ENCODE measurements around the gene PTPRN2. TPM values are rescaled to one million over a fixed set of nuclear protein-coding genes. Genes with fewer than 3 reads are reported as not detected.
"Not testable (repeated sequence)": the region's sequence is repeated elsewhere in the genome, so short reads cannot be mapped to it uniquely, and the experiment has no call there.

The PTPRN2 gene
- total RNA-seq, 1 donor, result 0.09 TPM

DNA sequence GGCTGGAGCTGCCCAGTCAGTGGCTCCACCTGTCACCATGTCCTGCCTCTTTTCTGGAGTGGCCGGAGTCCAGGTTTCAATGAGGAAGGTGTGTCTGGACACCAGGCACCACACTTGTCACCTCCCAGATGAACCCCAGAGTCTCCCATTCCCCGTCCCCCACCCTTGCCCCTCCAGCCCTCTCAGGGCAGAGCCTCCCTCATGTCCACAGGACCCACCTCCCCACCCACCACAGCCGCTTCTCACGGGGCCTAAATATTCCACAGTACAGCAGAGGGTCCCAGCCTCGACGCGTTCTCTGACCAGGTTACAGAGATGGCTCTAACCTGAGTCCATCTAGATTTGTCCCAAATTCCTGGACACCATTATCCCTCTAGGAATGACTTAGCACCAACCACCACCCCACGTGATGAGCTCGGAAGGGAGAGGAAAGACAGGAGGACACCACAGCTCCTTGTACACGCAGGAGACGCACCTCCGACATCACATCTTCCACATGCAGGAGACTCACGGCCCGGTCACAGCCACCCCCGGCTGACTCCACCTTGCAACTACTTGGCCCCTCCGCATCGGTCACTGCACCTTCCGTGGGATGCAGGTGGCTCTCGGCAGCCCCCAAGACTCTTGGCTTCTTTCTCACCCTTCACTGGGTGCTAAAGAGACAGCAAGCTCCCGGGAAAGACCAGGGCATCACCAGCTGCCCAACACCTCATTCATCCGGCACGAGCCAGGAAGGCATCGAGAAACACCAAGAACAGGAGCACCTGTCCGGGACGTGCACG is 690.7 kb downstream of the PTPRN2 start:
- DNase-seq (ENCODE audit: low read depth), result no peak
- TF ChIP-seq, protein P1, sequence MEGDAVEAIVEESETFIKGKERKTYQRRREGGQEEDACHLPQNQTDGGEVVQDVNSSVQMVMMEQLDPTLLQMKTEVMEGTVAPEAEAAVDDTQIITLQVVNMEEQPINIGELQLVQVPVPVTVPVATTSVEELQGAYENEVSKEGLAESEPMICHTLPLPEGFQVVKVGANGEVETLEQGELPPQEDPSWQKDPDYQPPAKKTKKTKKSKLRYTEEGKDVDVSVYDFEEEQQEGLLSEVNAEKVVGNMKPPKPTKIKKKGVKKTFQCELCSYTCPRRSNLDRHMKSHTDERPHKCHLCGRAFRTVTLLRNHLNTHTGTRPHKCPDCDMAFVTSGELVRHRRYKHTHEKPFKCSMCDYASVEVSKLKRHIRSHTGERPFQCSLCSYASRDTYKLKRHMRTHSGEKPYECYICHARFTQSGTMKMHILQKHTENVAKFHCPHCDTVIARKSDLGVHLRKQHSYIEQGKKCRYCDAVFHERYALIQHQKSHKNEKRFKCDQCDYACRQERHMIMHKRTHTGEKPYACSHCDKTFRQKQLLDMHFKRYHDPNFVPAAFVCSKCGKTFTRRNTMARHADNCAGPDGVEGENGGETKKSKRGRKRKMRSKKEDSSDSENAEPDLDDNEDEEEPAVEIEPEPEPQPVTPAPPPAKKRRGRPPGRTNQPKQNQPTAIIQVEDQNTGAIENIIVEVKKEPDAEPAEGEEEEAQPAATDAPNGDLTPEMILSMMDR (IDR thresholded peaks at IDR 0.05; ENCODE audit: insufficient read depth, low read length), result no peak
- no peak overlapping the region for H3K4me3 ChIP-seq (ENCODE audit: low read depth, low read length)

- not testable (repeated sequence) for DNase-seq (ENCODE audit: low read depth); H3K4me3 ChIP-seq (ENCODE audit: low read depth, low read length)
Observed at GRCh38 chr7:157896376-157896675, 691.3 kb downstream of the PTPRN2 start.

DNA sequence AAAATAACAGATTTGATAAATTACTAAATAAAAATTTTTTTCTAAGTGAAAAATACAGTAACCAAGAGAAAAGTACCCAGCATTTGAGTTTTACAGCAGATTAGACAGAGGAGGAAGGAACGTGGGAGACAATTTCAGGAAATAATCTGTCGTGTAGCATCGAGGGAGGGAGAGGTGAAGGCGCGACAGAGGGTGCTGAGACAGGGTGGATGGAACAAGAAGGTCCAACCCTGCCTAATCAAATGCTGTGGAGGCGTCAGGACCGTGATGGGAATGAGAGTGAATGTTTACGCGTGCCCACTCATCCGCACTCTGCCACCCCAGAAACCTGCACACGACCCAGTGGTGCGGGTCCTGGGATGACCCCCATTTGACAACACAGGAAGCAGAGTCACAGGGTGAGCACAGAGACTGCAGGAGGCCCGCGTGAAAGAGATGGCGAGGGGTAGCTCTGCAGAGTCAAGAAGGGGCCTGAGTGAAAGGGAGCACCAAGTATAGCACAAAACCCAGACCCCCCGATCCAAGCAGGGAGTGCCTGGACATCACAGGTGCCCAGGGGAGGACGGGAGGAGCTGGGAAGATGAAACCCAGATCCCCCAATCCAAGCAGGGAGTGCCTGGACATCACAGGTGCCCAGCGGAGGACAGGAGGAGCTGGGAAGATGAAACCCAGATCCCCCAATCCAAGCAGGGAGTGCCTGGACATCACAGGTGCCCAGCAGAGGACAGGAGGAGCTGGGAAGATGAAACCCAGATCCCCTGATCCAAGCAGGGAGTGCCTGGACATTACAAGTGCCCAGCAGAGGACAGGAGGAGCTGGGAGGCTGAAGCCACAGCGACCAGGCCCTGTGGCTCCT is 691.9 kb downstream of the PTPRN2 start:
- TF ChIP-seq, protein P1 (IDR thresholded peaks at IDR 0.05; ENCODE audit: insufficient read depth, low read length), result no peak
- no peak for DNase-seq (ENCODE audit: low read depth)
- no peak overlapping the region for H3K4me3 ChIP-seq (ENCODE audit: low read depth, low read length)

- H3K4me3 ChIP-seq (ENCODE audit: low read depth, low read length); DNase-seq (ENCODE audit: low read depth): not testable (repeated sequence)
Observed at GRCh38 chr7:157895098-157895497, 692.5 kb downstream of the PTPRN2 start.

DNA sequence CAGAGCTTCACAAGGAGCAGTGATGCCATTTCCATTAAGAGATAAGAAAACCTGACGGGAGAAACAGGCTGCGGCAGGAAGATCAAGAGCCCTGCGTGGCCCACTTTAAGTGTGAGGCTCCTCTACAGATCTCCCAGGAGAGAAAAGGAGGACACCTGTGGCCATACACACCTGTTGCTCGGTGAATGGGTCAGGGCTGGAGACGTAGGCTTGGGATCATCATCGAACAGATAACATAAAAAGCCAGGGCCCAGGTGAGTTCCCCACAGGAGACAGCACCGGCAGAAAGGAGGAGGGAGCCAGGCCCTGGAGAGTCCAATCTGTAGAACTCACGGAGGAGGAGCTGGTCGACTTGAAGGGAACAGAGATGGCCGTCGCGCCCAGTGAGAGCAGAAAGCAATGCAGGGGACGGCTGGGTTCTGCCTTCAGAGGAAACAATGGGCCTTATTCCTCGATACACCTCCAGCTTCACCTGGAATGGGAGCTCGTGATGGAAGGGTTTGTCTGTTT is 694.0 kb downstream of the PTPRN2 start:
- DNase-seq (ENCODE audit: low read depth), result no peak
- H3K4me3 ChIP-seq (ENCODE audit: low read depth, low read length), result no peak overlapping the region
- TF ChIP-seq, protein P1 (IDR thresholded peaks at IDR 0.05; ENCODE audit: insufficient read depth, low read length), result no peak

GRCh38 chr7:157892751-157893523 is 694.7 kb downstream of the PTPRN2 start:
- TF ChIP-seq, protein P1 (IDR thresholded peaks at IDR 0.05; ENCODE audit: insufficient read depth, low read length), result no peak
- no peak for DNase-seq (ENCODE audit: low read depth)
- H3K4me3 ChIP-seq (ENCODE audit: low read depth, low read length), result no peak overlapping the region

DNA sequence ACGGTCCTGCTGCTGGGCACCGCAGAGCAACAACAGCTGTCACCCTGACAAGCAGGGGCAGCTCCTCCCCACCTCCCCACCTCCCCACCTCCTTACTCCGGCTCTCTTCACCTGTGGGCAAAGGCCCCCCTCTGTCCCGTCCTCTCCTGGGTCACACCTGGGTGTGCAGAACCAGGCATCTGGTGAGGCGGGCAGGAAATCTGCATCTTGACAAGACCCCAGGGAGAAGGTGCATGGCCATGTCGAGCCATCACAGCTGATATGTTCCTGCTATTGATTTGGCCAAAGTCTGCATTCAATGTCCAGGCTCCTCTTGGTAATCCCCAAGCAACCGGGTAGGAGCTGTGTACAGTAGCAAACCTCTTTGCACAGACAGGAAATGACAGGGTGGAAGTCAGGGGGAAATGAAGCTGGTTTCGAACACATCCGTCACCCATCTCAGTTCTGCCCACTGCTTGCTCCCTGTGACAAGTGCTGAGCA is 696.7 kb downstream of the PTPRN2 start:
- no peak overlapping the region for H3K4me3 ChIP-seq (ENCODE audit: low read depth, low read length)
- DNase-seq (ENCODE audit: low read depth), result no peak
- TF ChIP-seq, protein P1 (IDR thresholded peaks at IDR 0.05; ENCODE audit: insufficient read depth, low read length), result no peak

Measured in fibroblast of the aortic adventitia (primary cell).